Measurements from ENCODE around the gene PIGQ. TPM values are rescaled to one million over a fixed set of nuclear protein-coding genes. Genes with fewer than 3 reads are reported as not detected.

PIGQ gene
- polyA plus RNA-seq, 1 donor, result 16.1 TPM

DNA sequence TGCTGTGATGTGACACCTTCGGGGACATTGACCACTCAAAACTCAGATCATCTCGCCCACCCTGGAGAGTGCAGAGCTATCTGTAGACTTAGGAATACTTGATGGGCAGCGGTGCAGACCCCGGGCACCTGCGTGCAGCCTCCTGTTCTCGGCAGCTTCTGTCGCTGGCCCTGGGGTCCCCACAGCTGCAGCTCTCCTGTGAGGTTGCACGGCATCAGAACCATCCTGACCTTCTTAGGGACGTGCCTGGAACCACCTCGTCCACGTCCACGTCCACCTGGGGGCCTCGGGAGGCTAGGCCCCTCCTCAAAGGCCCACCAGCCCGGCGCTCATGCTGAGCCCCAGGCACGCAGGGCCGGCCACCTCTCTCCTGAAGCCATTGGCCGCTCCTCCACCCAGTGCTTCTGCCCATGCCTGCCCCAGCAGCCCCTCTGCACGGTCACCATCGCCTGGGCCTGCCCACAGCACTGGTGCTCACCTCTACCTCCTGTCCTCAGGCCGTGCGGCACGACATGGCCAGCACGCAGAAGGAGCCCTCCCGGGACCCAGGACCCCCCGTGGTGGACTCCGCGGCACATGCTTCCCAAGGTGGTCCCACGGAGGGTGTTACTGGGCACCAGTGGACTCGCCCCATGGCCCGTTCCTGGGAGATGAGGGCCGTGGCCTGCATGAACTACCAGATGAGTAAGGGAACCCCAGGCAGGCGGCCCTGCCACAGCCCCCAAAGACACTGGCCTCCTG is 58.7 kb downstream of the PIGQ start:
- no peak for DNase-seq (ENCODE audit: low read depth)

DNA sequence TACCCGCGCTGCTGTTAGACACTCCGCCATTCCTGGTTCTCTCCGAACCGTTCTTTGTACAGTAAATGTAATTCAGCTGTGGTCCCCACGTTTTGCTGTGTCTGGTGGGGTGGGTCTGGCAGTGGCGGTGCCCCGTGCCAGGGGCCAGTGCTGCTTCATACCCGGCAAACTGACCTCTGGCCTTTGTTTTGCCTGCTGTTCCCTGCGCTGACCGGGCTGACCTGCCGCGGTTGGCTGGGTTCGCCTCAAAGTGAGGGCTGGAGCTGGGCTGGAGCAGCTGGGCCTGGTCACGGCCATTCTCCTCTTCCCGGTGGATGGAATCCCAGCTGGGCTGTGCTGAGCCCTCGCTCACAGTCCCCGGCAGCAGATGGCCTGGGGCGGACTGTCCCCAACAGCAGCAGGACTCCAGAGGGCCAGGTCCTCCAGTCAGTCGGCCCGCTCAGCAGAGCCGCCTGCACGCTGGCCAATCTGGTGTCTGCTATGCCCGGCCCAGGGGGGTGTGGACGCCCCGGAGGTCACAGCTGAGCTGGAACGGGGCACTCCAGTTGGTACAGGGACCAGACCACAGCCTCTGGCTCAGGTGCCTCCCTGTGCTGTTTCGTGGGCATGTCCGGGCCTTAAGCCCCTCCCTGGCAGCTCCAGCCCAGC is 59.5 kb downstream of the PIGQ start:
- DNase-seq (ENCODE audit: low read depth), result no peak

DNA sequence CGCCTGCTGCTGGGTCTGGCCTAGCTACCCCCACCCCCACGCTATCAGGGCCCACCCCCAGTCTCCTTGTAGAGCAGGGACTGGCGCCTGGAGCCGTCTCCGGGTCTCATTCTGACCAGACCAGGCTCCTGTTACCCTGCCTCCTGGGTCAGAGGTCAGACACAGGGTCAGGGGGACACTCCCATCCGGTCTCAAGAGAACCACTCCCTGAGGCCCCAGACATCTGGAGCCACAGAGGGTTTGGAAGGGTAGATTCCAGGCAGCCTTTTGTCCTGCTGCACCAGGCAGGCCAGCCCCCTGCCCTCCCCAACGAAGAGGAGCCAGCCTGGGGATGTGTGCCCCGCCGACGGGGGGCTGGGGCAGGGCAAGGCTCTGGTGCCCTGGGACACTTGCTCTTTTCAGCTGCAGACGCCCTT is 60.1 kb downstream of the PIGQ start:
- no peak for DNase-seq (ENCODE audit: low read depth)

DNA sequence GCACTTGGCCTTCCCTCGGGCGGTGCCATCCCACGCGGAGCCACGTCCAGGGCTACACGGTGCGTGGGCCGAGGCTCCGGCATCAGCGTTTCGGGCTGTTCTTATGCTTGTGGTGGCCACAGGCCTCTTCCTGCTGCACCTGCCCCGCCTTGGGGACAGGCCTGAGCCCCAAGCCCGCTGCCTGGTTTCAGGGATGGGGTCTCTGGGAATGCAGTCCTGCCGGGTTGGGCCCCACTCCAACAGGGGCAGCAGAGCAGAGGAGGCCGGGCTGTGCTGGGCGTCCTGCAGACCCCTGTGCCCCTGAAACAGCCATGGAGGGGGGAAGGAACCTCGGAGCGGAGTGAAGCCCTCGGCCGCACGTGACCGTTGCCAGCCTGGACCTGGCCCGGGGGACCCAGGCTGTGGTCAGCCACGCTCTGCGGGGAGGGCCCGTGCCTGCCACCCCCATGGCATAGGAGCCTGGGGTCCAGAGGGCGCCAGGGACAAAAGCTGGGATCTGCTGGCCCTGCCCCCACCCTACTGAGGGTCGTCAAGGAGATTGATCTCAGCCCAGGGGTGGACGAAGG is 60.6 kb downstream of the PIGQ start:
- no peak for DNase-seq (ENCODE audit: low read depth)

DNA sequence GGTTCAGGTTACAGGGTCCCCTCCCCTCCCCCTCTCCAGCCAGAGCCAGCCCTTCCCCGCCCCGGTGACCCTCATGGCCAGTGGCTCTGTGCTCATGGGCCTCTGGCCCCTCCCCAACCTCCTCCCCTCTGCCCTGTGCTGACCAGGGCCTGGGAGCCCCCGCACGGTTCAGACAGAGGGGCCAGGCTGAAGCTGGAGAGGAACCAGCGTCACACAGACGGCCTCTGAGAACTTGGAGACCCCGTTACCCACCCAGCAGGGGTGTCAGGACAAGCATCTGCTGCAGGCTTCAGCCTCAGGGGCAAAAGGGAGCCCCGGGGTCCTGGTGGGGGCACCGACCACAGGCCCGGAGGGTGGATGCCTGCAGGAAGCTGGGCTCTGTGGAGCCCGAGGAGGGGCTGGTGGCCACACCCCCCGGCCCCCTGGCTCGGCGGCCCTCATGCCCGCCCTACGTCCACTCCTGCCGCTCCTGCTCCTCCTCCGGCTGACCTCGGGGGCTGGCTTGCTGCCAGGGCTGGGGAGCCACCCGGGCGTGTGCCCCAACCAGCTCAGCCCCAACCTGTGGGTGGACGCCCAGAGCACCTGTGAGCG is 61.1 kb downstream of the PIGQ start, which contains the start of gene WFIKKN1:
Gene WFIKKN1, plus strand, starts transcription at position 171 of the 591 bp plus-strand sequence. Its CDS starts 269 bp downstream, at position 440.
- DNase-seq (ENCODE audit: low read depth), result no peak

DNA sequence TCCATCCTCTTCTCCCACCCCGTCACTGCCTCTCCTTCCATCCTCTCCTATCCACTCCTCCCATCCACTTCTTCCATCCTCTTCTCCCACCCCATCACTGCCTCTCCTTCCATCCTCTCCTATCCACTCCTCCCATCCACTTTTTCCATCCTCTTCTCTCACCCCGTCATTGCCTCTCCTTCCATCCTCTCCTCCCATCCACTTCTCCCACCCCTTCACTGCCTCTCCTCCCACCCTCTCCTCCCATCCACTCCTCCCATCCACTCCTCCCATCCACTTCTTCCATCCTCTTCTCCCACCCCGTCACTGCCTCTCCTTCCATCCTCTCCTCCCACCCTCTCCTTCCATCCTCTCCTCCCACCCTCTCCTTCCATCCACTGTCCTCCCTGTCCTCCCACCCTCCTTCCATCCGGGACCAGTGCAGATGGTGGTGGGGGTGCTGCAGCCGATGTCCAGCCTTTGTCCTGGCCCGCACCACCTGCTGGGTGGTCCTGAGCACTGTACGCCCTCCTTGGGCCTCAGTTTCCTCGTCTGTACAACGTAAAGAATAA is 62.1 kb downstream of the PIGQ start:
- DNase-seq (ENCODE audit: low read depth), result no peak

DNA sequence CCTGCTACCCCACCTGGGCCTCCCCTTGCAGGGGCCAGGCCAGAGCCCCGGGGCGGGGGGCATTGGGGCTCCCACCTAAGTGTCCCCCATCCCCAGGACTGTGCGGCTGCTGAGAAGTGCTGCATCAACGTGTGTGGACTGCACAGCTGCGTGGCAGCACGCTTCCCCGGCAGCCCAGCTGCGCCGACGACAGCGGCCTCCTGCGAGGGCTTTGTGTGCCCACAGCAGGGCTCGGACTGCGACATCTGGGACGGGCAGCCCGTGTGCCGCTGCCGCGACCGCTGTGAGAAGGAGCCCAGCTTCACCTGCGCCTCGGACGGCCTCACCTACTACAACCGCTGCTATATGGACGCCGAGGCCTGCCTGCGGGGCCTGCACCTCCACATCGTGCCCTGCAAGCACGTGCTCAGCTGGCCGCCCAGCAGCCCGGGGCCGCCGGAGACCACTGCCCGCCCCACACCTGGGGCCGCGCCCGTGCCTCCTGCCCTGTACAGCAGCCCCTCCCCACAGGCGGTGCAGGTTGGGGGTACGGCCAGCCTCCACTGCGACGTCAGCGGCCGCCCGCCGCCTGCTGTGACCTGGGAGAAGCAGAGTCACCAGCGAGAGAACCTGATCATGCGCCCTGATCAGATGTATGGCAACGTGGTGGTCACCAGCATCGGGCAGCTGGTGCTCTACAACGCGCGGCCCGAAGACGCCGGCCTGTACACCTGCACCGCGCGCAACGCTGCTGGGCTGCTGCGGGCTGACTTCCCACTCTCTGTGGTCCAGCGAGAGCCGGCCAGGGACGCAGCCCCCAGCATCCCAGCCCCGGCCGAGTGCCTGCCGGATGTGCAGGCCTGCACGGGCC is 62.9 kb downstream of the PIGQ start:
- no peak for DNase-seq (ENCODE audit: low read depth)

DNA sequence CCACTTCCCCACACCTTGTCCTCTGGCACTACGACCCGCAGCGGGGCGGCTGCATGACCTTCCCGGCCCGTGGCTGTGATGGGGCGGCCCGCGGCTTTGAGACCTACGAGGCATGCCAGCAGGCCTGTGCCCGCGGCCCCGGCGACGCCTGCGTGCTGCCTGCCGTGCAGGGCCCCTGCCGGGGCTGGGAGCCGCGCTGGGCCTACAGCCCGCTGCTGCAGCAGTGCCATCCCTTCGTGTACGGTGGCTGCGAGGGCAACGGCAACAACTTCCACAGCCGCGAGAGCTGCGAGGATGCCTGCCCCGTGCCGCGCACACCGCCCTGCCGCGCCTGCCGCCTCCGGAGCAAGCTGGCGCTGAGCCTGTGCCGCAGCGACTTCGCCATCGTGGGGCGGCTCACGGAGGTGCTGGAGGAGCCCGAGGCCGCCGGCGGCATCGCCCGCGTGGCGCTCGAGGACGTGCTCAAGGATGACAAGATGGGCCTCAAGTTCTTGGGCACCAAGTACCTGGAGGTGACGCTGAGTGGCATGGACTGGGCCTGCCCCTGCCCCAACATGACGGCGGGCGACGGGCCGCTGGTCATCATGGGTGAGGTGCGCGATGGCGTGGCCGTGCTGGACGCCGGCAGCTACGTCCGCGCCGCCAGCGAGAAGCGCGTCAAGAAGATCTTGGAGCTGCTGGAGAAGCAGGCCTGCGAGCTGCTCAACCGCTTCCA is 63.7 kb downstream of the PIGQ start:
- no peak for DNase-seq (ENCODE audit: low read depth)

Other genes with a start within 250 kb of the PIGQ start
- gene AXIN1, start 217.2 kb upstream of the PIGQ start, polyA plus RNA-seq (ENCODE audit: insufficient read length), result 11.3 TPM
- gene MRPL28, start 199.4 kb upstream of the PIGQ start, polyA plus RNA-seq (ENCODE audit: insufficient read length), result 44.6 TPM
- 28.5 TPM for gene PGAP6, start 188.0 kb upstream of the PIGQ start, polyA plus RNA-seq (ENCODE audit: insufficient read length)
- gene NME4, start 172.8 kb upstream of the PIGQ start, polyA plus RNA-seq (ENCODE audit: insufficient read length), result 66.4 TPM
- gene DECR2, start 168.1 kb upstream of the PIGQ start, polyA plus RNA-seq (ENCODE audit: insufficient read length), result 14.4 TPM
- 30.4 TPM for gene RAB11FIP3, start 144.3 kb upstream of the PIGQ start, polyA plus RNA-seq (ENCODE audit: insufficient read length)
- 24.6 TPM for gene CAPN15, start 42.3 kb upstream of the PIGQ start, polyA plus RNA-seq (ENCODE audit: insufficient read length)
- gene PRR35, start 9.6 kb upstream of the PIGQ start, polyA plus RNA-seq (ENCODE audit: insufficient read length), result 0.14 TPM
- 0.99 TPM for gene NHLRC4, start 3.0 kb upstream of the PIGQ start, polyA plus RNA-seq (ENCODE audit: insufficient read length)
- 12.6 TPM for gene RAB40C, start 20.1 kb downstream of the PIGQ start, polyA plus RNA-seq (ENCODE audit: insufficient read length)
- 0.76 TPM for gene WFIKKN1, start 61.0 kb downstream of the PIGQ start, polyA plus RNA-seq (ENCODE audit: insufficient read length)
- gene METTL26, start 66.3 kb downstream of the PIGQ start, polyA plus RNA-seq (ENCODE audit: insufficient read length), result 36.6 TPM
- 14.5 TPM for gene MCRIP2, start 71.9 kb downstream of the PIGQ start, polyA plus RNA-seq (ENCODE audit: insufficient read length)
- gene WDR90, start 79.4 kb downstream of the PIGQ start, polyA plus RNA-seq (ENCODE audit: insufficient read length), result 17.9 TPM
- gene RHOT2, start 98.2 kb downstream of the PIGQ start, polyA plus RNA-seq (ENCODE audit: insufficient read length), result 58.3 TPM
- 1.8 TPM for gene RHBDL1, start 105.7 kb downstream of the PIGQ start, polyA plus RNA-seq (ENCODE audit: insufficient read length)
- 88.0 TPM for gene STUB1, start 110.4 kb downstream of the PIGQ start, polyA plus RNA-seq (ENCODE audit: insufficient read length)
- gene JMJD8, start 114.4 kb downstream of the PIGQ start, polyA plus RNA-seq (ENCODE audit: insufficient read length), result 35.1 TPM
- 7.1 TPM for gene WDR24, start 120.4 kb downstream of the PIGQ start, polyA plus RNA-seq (ENCODE audit: insufficient read length)
- gene FBXL16, start 135.8 kb downstream of the PIGQ start, polyA plus RNA-seq (ENCODE audit: insufficient read length), result 0.34 TPM
- 26.1 TPM for gene METRN, start 145.2 kb downstream of the PIGQ start, polyA plus RNA-seq (ENCODE audit: insufficient read length)
- 15.4 TPM for gene ANTKMT, start 151.2 kb downstream of the PIGQ start, polyA plus RNA-seq (ENCODE audit: insufficient read length)
- 1.5 TPM for gene CCDC78, start 156.5 kb downstream of the PIGQ start, polyA plus RNA-seq (ENCODE audit: insufficient read length)
- 3.2 TPM for gene HAGHL, start 157.1 kb downstream of the PIGQ start, polyA plus RNA-seq (ENCODE audit: insufficient read length)
- gene CIAO3, start 171.0 kb downstream of the PIGQ start, polyA plus RNA-seq (ENCODE audit: insufficient read length), result 18.0 TPM
- gene MSLN, start 190.8 kb downstream of the PIGQ start, polyA plus RNA-seq (ENCODE audit: insufficient read length), result 0.34 TPM
- 10.3 TPM for gene RPUSD1, start 218.4 kb downstream of the PIGQ start, polyA plus RNA-seq (ENCODE audit: insufficient read length)
- gene CHTF18, start 218.7 kb downstream of the PIGQ start, polyA plus RNA-seq (ENCODE audit: insufficient read length), result 15.4 TPM
- not detected for gene GNG13, start 230.8 kb downstream of the PIGQ start, polyA plus RNA-seq (ENCODE audit: insufficient read length)

Measured in forelimb muscle (tissue), 1 donor.